HG03565 (cell line): Measurements from ENCODE around the gene EEF1AKMT2.

Experiments
- ATAC-seq: cut with Tn5 transposase; IDR thresholded peaks from one replicate; pipeline ENCODE4 v1.9.1; 2021; ENCODE audit warnings: mild to moderate bottlenecking, moderate library complexity; ENCODE audit not compliant: unreplicated experiment

Gene EEF1AKMT2

GRCh38 chr10:124723826-124724225, 67.9 kb downstream of the EEF1AKMT2 start:
- no peak for ATAC-seq

- peak; percentile 64 for ATAC-seq
Measured at GRCh38 chr10:124722798-124723783, 68.6 kb downstream of the EEF1AKMT2 start.

GRCh38 chr10:124721330-124722045, 70.2 kb downstream of the EEF1AKMT2 start:
- ATAC-seq = no peak

- peak; percentile 23 for ATAC-seq
Measured at GRCh38 chr10:124719213-124719851, 72.4 kb downstream of the EEF1AKMT2 start.

GRCh38 chr10:124717911-124718741, 73.6 kb downstream of the EEF1AKMT2 start:
- peak; percentile 62 for ATAC-seq

- no peak for ATAC-seq
Measured at GRCh38 chr10:124717041-124717757, 74.5 kb downstream of the EEF1AKMT2 start.

GRCh38 chr10:124716369-124716768, 75.3 kb downstream of the EEF1AKMT2 start:
- ATAC-seq = no peak

GRCh38 chr10:124715439-124715838, 76.2 kb downstream of the EEF1AKMT2 start:
- no peak for ATAC-seq

GRCh38 chr10:124713679-124714255, 77.9 kb downstream of the EEF1AKMT2 start:
- ATAC-seq = no peak

GRCh38 chr10:124712704-124713407, 78.8 kb downstream of the EEF1AKMT2 start:
- ATAC-seq = no peak

- no peak for ATAC-seq
Measured at GRCh38 chr10:124711145-124711544, 80.5 kb downstream of the EEF1AKMT2 start.

GRCh38 chr10:124710266-124710881, 81.3 kb downstream of the EEF1AKMT2 start:
- no peak for ATAC-seq

- ATAC-seq = no peak
Measured at GRCh38 chr10:124709861-124710260, 81.8 kb downstream of the EEF1AKMT2 start.

GRCh38 chr10:124708922-124709520, 82.7 kb downstream of the EEF1AKMT2 start:
- ATAC-seq = no peak

- no peak for ATAC-seq
Measured at GRCh38 chr10:124708246-124708779, 83.4 kb downstream of the EEF1AKMT2 start.
